SH-SY5Y (cell line): ENCODE data around the gene ANXA3.

ENCODE experiments used
- GATA2 ChIP-seq: IDR thresholded peaks from 2 replicates; pipeline ENCODE4 v1.6.1; 2011; ENCODE audit warnings: mild to moderate bottlenecking, low read depth, low read length
- GATA3 ChIP-seq: IDR thresholded peaks from 2 replicates; pipeline ENCODE4 v1.6.1; 2011; ENCODE audit warnings: low read depth, mild to moderate bottlenecking, low read length, moderate library complexity

Gene ANXA3

GRCh38 chr4:78528327-78528726 is 23.2 kb upstream of the ANXA3 start:
- no peak for TF ChIP-seq GATA3
- TF ChIP-seq GATA2 = no peak

- TF ChIP-seq GATA2 = no peak
- TF ChIP-seq GATA3 = no peak
Observed at GRCh38 chr4:78529569-78530209, 21.9 kb upstream of the ANXA3 start.

- TF ChIP-seq GATA3 (no peak), GATA2 (no peak)
Observed at GRCh38 chr4:78532046-78532445, 19.5 kb upstream of the ANXA3 start.

- TF ChIP-seq GATA3 (no peak), GATA2 (no peak)
Observed at GRCh38 chr4:78533854-78534253, 17.7 kb upstream of the ANXA3 start.

GRCh38 chr4:78534286-78534955 is 17.1 kb upstream of the ANXA3 start:
- TF ChIP-seq GATA3 = no peak
- no peak for TF ChIP-seq GATA2

GRCh38 chr4:78542373-78542772 is 9.2 kb upstream of the ANXA3 start:
- TF ChIP-seq GATA2 (no peak), GATA3 (no peak)

- no peak for TF ChIP-seq GATA3
- TF ChIP-seq GATA2 = no peak
Observed at GRCh38 chr4:78543424-78544125, 8.0 kb upstream of the ANXA3 start.

- TF ChIP-seq GATA2 = no peak
- no peak for TF ChIP-seq GATA3
Observed at GRCh38 chr4:78544678-78545077, 6.9 kb upstream of the ANXA3 start.

GRCh38 chr4:78545275-78546246 is 6.0 kb upstream of the ANXA3 start:
- no peak for TF ChIP-seq GATA3
- TF ChIP-seq GATA2 = no peak

- no peak for TF ChIP-seq GATA2
- no peak for TF ChIP-seq GATA3
Observed at GRCh38 chr4:78552389-78553042, 946 bp downstream of the ANXA3 start.

GRCh38 chr4:78553043-78553396 is 1.4 kb downstream of the ANXA3 start:
- TF ChIP-seq GATA3 (no peak), GATA2 (no peak)

GRCh38 chr4:78553529-78554060 is 2.0 kb downstream of the ANXA3 start:
- no peak for TF ChIP-seq GATA2
- TF ChIP-seq GATA3 = no peak

- no peak for TF ChIP-seq GATA3
- TF ChIP-seq GATA2 = no peak
Observed at GRCh38 chr4:78556665-78557064, 5.1 kb downstream of the ANXA3 start.

- TF ChIP-seq GATA3 (no peak), GATA2 (no peak)
Observed at GRCh38 chr4:78557841-78558240, 6.3 kb downstream of the ANXA3 start.
